K562 (cell line): Measurements from ENCODE around the gene LAMC1. TPM values are rescaled to one million over a fixed set of nuclear protein-coding genes. Genes with fewer than 3 reads are reported as not detected.

Experiments used
- ATF2 ChIP-seq: sonication (generic); formaldehyde crosslinking; IDR thresholded peaks from 2 replicates; pipeline ENCODE4 v1.8.1; 2022; ENCODE audit warnings: missing genetic modification reagents
- ATF3 ChIP-seq, 2 experiments: fragments of 450-650 bp in 1 of 2; sonication (generic) in 1 of 2; formaldehyde crosslinking in 1 of 2; IDR thresholded peaks in 1 of 2; conservative IDR thresholded peaks in 1 of 2; 2 replicates each; pipeline versions ENCODE4 v1.6.1 to v1.8.1; 2016 to 2023; ENCODE audit warnings: mild to moderate bottlenecking in 2 of 2, moderate library complexity in 2 of 2, inconsistent platforms in 1 of 2, missing genetic modification reagents in 1 of 2
- BACH1 ChIP-seq: fragments of 200-800 bp; sonication (Bioruptor generic); IDR thresholded peaks from 2 replicates; pipeline ENCODE4 v1.6.1; 2016; ENCODE audit warnings: missing genetic modification characterization, missing compliant biosample characterization
- C11orf30 ChIP-seq: fragments of 450-650 bp; IDR thresholded peaks from 2 replicates; pipeline ENCODE4 v1.6.1; 2016; ENCODE audit warnings: low read depth, mild to moderate bottlenecking
- CBX2 ChIP-seq: fragments of 200-600 bp; sonication (generic); IDR thresholded peaks from one replicate; pipeline ENCODE4 v1.6.1; 2012; ENCODE audit warnings: mild to moderate bottlenecking, low read length, inconsistent platforms; ENCODE audit not compliant: insufficient read depth, poor library complexity, severe bottlenecking
- COPS2 ChIP-seq: fragments of 450-650 bp; conservative IDR thresholded peaks from 2 replicates; pipeline ENCODE4 v1.6.1; 2016; ENCODE audit warnings: mild to moderate bottlenecking, moderate library complexity
- FOSL1 ChIP-seq: fragments of 200-800 bp; sonication (Bioruptor generic); conservative IDR thresholded peaks from 2 replicates; pipeline ENCODE4 v1.6.1; 2016; ENCODE audit warnings: missing genetic modification characterization, missing compliant biosample characterization
- HES1 ChIP-seq: fragments of 450-650 bp; IDR thresholded peaks from 2 replicates; pipeline ENCODE4 v1.6.1; 2016; ENCODE audit warnings: low read depth, mild to moderate bottlenecking, moderate library complexity
- HNRNPK ChIP-seq: fragments of 200-400 bp; formaldehyde crosslinking; IDR thresholded peaks from one replicate; pipeline ENCODE4 v1.6.1; 2018; ENCODE audit warnings: mild to moderate bottlenecking, low read depth, low read length; ENCODE audit not compliant: poor library complexity, severe bottlenecking
- LARP7 ChIP-seq: fragments of 450-650 bp; IDR thresholded peaks from 2 replicates; pipeline ENCODE4 v1.6.1; 2016
- MAFF ChIP-seq: IDR thresholded peaks from 2 replicates; pipeline ENCODE4 v1.6.1; 2012; ENCODE audit warnings: low read length, improper control_type of control experiment
- MAFK ChIP-seq: IDR thresholded peaks from 2 replicates; pipeline ENCODE4 v1.6.1; 2011; ENCODE audit warnings: low read length, improper control_type of control experiment
- NFATC3 ChIP-seq: fragments of 450-650 bp; IDR thresholded peaks from 2 replicates; pipeline ENCODE4 v1.6.1; 2017; ENCODE audit warnings: mild to moderate bottlenecking
- NFE2 ChIP-seq: IDR thresholded peaks from 2 replicates; pipeline ENCODE4 v1.6.1; 2014; ENCODE audit warnings: antibody characterized with exemption, low read depth
- NFIC ChIP-seq: fragments of 450-650 bp; IDR thresholded peaks from 2 replicates; pipeline ENCODE4 v1.6.1; 2017; ENCODE audit warnings: mild to moderate bottlenecking, inconsistent platforms
- PCBP1 ChIP-seq: fragments of 200-400 bp; formaldehyde crosslinking; IDR thresholded peaks from 2 replicates; pipeline ENCODE4 v1.6.1; 2018; ENCODE audit warnings: mild to moderate bottlenecking, low read depth, low read length; ENCODE audit not compliant: poor library complexity, severe bottlenecking
- PCBP2 ChIP-seq: fragments of 200-400 bp; formaldehyde crosslinking; IDR thresholded peaks from 2 replicates; pipeline ENCODE4 v1.6.1; 2018; ENCODE audit warnings: low read length, low read depth, mild to moderate bottlenecking, moderate library complexity; ENCODE audit not compliant: poor library complexity, severe bottlenecking
- SMAD4 ChIP-seq: fragments of 250-450 bp; sonication (Bioruptor Pico); conservative IDR thresholded peaks from 2 replicates; pipeline ENCODE4 v1.8.0; 2021; ENCODE audit warnings: inconsistent platforms, mild to moderate bottlenecking, moderate library complexity
- SMARCA4 ChIP-seq: fragments of 450-650 bp; IDR thresholded peaks from 2 replicates; pipeline ENCODE4 v1.6.1; 2016
- SMARCE1 ChIP-seq: fragments of 450-650 bp; IDR thresholded peaks from 2 replicates; pipeline ENCODE4 v1.7.1; 2016; ENCODE audit warnings: mild to moderate bottlenecking
- SP2 ChIP-seq: IDR thresholded peaks from 2 replicates; pipeline ENCODE4 v1.6.1; 2011; ENCODE audit warnings: mild to moderate bottlenecking, low read depth, low read length, moderate library complexity; ENCODE audit not compliant: poor library complexity, severe bottlenecking; ENCODE audit errors: extremely low read depth
- TBP ChIP-seq: optimal IDR thresholded peaks from 2 replicates; pipeline ENCODE3; 2011; ENCODE audit warnings: low read depth, low read length, improper control_type of control experiment
- ZBTB7A ChIP-seq: IDR thresholded peaks from 2 replicates; pipeline ENCODE4 v1.6.1; 2011; ENCODE audit warnings: low read depth, mild to moderate bottlenecking, low read length, moderate library complexity, borderline replicate concordance; ENCODE audit not compliant: control insufficient read depth
- ZBTB8A ChIP-seq: fragments of 450-650 bp; IDR thresholded peaks from 2 replicates; pipeline ENCODE4 v1.6.1; 2018; ENCODE audit warnings: mild to moderate bottlenecking, moderate library complexity; ENCODE audit not compliant: partially characterized antibody
- ZFX ChIP-seq: sonication (generic); formaldehyde crosslinking; IDR thresholded peaks from 2 replicates; pipeline ENCODE4 v1.8.0; 2022; ENCODE audit warnings: mild to moderate bottlenecking, missing genetic modification reagents, moderate library complexity
- ZNF316 ChIP-seq: fragments of 450-650 bp; IDR thresholded peaks from 2 replicates; pipeline ENCODE4 v1.6.1; 2016
- polyA plus RNA-seq, 8 experiments: library from polyadenylated mRNA; depleted of rRNA in 4 of 8; stranded (reverse) in 5 of 8; unstranded in 3 of 8; fragments of >200 nt; fragmentation: Nextera tagmentation in 2 of 8; fragmentation: Illumina TruSeq in 1 of 8; extraction: Ambion mirVana in 2 of 8; extraction: Trizol in 1 of 8; gene quantifications; 2 replicates each; pipeline versions ENCODE4 v1.2.1 to v1.2.3, GENCODE V29; 2011 to 2014; ENCODE audit warnings: inconsistent platforms in 1 of 8, missing spikeins in 1 of 8
- total RNA-seq, 7 experiments: library from RNA; depleted of rRNA in 6 of 7; stranded (reverse); fragments of >200 nt in 6 of 7; fragmentation: Illumina TruSeq in 2 of 7; extraction: Trizol in 2 of 7; gene quantifications; 2 replicates each; pipeline versions ENCODE4 v1.2.1 to v1.2.3, GENCODE V29; 2011 to 2021; ENCODE audit warnings: low replicate concordance in 1 of 7

The LAMC1 gene
- total and polyA plus RNA-seq, 9 of the 15 experiments (the other 6 are each of a cell fraction or from before 2014, with no cell fraction given): 0.07 to 0.71 (median 0.13) TPM; not detected in 2

DNA sequence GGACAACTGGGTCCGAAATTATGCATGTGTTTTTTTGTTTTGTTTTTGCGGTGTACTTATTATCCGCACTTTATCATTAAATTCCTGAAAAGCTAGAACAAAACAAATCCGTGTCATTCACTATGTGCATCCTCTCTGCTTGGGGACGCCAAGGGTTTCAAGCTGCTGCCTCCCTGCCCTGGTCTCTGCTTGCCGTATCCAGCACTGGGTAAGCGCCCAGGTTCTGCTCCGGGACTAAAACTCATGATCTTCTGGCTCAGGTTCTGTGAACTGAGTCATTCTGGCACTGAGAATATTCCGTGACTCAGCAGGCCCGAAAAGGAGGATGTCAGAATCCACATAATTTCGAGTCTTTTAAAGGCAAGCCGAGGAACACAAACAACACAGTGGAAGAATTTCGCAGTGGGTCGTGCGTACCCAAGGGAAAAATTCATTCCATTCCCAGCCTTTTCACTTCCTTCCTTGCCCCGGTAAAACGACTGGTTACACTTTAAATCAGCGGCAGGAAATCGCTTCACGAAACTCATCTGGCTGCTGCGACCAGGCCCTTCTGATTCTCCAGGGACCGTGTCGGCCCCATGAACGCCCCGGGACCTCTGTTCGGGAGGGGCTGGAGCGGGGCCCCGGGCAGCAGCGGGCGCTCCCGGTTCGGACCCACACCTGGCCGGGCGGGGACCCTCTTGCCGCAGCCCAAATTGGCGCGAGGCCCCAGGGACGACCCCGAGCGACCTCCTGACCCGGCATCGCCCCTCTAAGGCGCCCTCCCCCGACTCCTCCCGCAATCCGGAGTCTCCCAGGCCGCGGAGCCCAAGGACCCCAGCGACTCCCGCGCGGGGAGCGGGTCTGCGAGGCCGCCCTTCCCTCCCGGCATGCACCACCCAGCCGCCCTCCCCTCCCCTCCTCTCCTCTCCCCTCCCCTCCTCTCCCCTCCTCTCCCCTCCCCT, 746 bp upstream of the LAMC1 start (continued):
- TF ChIP-seq PCBP2 (peak; percentile 91), NFE2 (peak; percentile 79), SP2 (no peak), FOSL1 (peak; percentile 77), SMARCE1 (peak; percentile 26; the same call in 1 of the 2 replicates), NFIC (0 out of 2 replicates have a peak, but pooled peaks have one; percentile 30), ZFX (peak; percentile 32; the same call in 1 of the 2 replicates), ZBTB7A (0 out of 2 replicates have a peak, but pooled peaks have one; percentile 37), MAFF (peak; percentile 23; the same call in 1 of the 2 replicates), PCBP1 (peak; percentile 99), ATF3 (IDR thresholded peaks at IDR 0.05) (peak; percentile 67), ATF3 (CRISPR knock-in tag; conservative IDR thresholded peaks at IDR 0.05) (no peak), BACH1 (tag) (peak; percentile 76), HNRNPK (peak; percentile 98), HES1 (no peak), COPS2 (no peak), CBX2 (peak; percentile 65), TBP (peak; percentile 6), MAFK (peak; percentile 54; the same call in 1 of the 2 replicates), ZBTB8A (no peak), LARP7 (no peak), ZNF316 (peak; percentile 81), SMARCA4 (peak; percentile 36; the same call in 1 of the 2 replicates), SMAD4 (no peak), ATF2 (no peak), C11orf30 (peak; percentile 87), NFATC3 (no peak)
